Measurements from ENCODE around the gene OLFM2. TPM values are rescaled to one million over a fixed set of nuclear protein-coding genes. Genes with fewer than 3 reads are reported as not detected.
"Not testable (repeated sequence)": the region's sequence is repeated elsewhere in the genome, so short reads cannot be mapped to it uniquely, and the experiment has no call there.

OLFM2 gene
- total RNA-seq, 1 donor from 2014 or later, result 0.40 TPM

DNA sequence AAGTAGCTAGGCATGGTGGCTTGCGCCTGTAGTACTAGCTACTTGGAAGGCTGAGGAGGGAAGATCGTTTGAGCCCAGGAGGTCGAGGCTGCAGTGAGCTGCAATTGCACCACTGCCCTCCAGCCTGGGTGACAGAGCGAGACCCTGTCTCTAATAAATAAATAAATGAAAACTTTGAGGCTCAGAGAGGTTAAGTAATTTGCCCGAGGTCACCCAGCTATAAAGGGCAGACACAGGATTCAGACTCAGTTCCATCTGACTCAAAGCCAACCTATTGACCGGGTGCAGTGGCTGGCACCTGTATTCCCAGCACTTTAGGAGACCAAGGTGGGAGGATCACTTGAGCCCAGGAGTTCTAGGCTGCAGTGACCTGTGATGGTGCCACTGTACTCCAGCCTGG is 7.4 kb upstream of the OLFM2 start:
- no peak for DNase-seq (ENCODE audit: low read depth, low spot score)

DNA sequence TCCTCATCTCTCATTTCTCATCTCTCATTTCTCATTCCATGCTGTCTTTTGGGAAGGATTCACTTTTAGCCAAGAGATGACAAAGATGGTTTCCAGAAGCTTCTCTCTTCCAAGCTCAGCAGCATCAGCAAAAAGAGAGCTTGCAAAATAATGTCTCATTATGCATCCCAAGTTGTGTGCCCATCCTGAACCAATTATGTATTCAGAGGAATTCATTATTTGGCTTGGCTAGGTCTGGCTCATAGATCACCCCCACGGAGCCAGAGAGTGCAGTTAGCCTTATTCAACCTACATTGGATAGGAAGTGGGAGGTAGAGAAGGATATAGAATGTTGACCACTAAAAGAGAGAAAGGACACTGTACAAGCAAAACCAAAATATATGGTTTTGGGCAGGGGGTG is 5.4 kb upstream of the OLFM2 start:
- DNase-seq (ENCODE audit: low read depth, low spot score), result no peak

DNA sequence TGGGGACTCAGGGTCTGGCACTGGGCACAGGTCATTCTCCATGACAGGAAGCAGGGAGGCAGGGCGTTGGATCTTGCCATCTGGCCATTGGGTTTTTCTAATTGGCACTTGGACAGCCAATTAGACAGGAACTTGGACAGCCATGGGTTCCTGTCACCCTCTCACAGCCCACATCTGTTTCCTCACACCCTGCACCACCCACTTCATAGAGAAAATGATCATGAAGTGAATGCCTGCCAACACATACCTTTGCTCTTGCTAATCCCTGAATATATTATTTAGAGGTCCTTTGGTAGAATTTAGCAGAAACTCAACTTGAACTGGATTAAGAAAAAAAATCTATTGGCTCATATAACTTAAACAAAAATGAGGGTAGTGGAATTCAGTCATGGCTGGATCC is 4.9 kb upstream of the OLFM2 start:
- DNase-seq (ENCODE audit: low read depth, low spot score), result no peak

- DNase-seq (ENCODE audit: low read depth, low spot score), result no peak
Observed at GRCh38 chr19:9940778-9941177, 4.5 kb upstream of the OLFM2 start.

DNA sequence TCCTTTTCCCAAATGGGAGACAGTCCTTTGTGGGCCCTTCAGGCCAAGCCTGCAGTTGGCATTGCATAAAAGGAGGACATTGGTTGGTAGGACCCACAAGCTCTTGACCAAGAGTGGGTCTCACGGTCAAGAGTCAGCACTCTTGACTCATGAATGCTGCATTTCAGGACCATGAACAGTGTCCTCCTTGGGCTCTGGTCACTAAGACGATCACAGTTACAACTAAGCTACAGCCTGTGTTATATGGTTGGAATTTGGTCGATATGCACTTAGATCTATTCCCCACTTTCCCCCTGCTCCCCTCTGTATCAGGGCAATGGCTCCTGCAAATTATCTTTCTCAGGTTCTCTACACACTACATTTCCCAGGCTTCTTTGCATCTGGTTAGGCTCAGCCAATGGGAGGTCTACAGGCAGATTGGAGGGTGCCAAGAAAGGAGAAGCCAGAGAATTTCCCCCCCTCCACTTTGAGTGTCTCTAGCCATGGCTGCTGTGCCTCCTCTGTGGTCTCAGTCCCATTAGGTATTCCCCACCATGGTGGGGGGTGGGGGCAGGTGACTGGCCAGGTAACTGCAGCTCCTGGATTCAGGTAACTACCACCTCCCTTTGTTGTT is 3.1 kb upstream of the OLFM2 start:
- DNase-seq (ENCODE audit: low read depth, low spot score), result no peak

GRCh38 chr19:9937001-9937411 is 691 bp upstream of the OLFM2 start:
- no peak for DNase-seq (ENCODE audit: low read depth, low spot score)

- DNase-seq (ENCODE audit: low read depth, low spot score), result no peak
Observed at GRCh38 chr19:9935506-9936325, 599 bp downstream of the OLFM2 start.

DNA sequence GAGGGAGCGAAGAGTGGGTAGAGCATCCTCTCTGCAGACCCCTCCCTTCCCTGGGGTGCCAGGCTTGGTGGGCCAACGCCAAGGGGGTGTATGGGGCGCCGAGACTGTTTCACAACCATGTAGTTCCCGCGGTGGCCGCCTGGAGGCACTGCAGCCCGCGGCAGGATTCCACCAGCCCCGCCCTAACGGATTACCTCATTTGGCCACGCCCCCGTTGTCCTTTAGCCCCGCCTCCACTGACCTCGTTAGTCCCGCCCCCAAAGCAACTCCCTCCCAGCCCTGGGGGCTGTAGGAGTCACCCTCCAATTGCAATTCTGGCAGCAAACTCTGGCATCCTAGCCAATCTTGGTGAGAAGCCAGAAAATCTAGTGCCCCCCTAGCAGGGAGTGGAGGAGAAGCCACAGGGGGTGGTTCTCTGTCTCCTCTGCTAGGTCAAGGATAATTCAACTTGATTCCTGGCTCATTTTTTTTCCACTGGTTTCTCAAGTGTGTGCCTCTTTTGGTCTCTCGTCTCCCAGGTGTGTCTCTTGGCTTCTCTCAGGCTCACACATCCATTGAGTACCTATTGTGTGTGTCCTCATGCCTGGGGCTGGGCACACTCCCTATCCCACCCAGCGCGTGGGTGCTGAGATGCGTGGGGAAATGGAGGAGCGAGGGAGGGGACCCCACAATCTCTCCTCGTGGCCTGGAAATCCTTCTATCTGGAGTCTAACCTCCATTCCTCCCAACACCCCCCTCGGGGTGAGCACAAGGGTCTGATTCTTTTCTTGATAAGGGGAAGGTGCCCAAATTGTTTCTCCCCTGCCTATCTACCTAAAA is 2.0 kb downstream of the OLFM2 start:
- DNase-seq (ENCODE audit: low read depth, low spot score), result no peak

- no peak for DNase-seq (ENCODE audit: low read depth, low spot score)
Observed at GRCh38 chr19:9932835-9933234, 3.5 kb downstream of the OLFM2 start.

DNA sequence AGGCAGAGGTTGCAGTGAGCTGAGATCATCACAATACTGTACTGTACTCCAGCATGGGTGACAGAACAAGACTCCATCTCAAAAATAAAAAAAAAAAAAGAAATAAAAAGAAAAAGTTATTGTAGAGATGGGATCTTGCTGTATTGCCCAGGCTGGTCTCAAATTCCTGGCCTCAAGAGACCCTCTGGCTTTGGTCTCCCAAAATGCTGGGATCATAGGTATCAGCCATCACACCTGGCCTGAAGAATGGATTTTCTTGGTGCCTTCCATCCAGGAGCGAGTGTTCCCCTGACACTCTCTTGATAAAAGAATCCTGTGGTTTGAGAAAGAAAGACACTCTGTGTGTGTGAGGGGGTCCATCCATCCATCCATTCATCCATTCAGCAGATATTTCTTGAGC is 4.7 kb downstream of the OLFM2 start:
- DNase-seq (ENCODE audit: low read depth, low spot score), result no peak

GRCh38 chr19:9923440-9923839 is 12.9 kb downstream of the OLFM2 start:
- no peak for DNase-seq (ENCODE audit: low read depth, low spot score)

- DNase-seq (ENCODE audit: low read depth, low spot score), result not testable (repeated sequence)
Observed at GRCh38 chr19:9922782-9923379, 13.4 kb downstream of the OLFM2 start.

DNA sequence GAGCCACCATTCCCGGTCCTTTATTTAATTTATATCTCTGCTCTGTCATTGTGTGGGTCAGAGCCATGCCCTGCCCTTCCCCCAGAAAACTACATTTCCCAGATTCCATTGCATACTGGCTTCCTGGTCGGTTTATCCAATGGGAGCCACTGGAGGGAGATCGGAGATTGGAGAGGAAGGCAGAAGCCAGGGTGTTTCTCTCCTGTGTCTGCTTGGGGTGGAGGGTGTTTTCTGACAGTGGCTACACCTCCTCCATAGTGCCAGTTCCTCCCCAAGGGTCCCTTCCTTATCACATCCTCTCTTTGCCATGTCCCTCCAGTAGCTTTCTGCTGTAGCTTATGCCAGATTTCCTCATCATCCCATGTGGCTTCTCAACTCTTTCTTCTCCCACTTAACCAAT is 19.0 kb downstream of the OLFM2 start:
- no peak for DNase-seq (ENCODE audit: low read depth, low spot score)

DNA sequence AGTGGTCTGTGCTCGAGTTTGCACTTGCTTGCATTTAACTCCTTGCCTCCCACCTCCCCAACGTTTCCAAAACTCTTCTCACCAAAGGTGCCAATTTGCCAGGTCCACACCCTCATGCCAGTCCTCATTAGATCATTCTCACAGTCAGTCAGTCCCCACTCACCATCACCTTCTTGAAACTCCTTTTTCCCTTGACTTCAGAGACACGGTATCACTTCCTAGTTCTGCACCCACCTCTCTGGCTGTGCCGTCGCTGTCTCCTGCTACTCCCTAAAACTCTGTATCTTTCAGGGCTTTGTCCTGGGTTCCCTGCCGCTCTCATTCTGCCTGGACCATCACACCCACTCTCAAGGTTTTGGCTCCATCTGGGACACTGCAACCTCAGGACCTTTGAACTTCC is 19.6 kb downstream of the OLFM2 start:
- no peak for DNase-seq (ENCODE audit: low read depth, low spot score)

DNA sequence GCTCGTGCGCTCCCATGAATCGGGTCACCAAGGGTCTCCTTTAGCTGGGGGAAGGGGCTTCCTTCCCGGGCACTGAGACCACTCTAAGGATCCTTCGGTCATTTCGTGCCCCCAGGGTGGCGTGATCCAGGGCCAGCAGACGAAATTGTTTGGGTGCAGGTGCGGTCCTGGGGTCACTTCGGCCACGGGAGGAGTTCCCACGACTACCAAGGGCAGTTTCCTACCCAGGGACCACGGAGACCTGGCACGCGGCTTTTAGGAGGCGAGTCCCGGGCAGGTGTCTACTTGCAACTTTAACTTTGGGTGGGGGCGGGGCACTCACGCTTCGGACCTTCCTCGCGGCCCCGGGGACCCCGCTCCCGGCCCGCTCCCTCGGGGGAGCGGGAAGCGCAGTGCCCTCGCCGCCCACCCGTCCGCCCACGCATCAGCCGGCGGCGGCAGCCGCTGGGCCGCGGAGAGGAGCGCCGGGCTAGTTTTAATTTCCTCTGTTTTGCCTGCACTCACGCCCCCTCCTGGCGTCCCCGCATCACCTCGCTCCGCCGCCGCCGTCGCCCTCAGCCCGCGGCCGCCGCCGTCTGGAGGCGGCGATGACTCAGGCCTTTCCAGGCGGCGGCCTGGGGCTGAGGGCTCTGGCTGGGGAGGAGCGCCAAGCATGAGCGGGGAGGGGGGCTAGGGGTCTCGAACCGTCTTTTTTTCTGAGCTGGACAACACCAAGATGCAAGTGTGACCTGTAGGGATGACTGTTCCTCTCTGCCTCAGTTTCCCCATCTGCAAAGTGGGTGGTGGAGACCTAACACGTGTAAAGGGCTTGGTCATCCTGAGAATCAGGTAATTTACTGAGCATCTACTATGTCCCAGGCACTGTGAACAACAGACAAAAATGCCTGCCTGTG is 21.8 kb downstream of the OLFM2 start:
- DNase-seq (ENCODE audit: low read depth, low spot score), result peak; percentile 36

GRCh38 chr19:9914001-9914314 is 22.4 kb downstream of the OLFM2 start:
- no peak for DNase-seq (ENCODE audit: low read depth, low spot score)

DNA sequence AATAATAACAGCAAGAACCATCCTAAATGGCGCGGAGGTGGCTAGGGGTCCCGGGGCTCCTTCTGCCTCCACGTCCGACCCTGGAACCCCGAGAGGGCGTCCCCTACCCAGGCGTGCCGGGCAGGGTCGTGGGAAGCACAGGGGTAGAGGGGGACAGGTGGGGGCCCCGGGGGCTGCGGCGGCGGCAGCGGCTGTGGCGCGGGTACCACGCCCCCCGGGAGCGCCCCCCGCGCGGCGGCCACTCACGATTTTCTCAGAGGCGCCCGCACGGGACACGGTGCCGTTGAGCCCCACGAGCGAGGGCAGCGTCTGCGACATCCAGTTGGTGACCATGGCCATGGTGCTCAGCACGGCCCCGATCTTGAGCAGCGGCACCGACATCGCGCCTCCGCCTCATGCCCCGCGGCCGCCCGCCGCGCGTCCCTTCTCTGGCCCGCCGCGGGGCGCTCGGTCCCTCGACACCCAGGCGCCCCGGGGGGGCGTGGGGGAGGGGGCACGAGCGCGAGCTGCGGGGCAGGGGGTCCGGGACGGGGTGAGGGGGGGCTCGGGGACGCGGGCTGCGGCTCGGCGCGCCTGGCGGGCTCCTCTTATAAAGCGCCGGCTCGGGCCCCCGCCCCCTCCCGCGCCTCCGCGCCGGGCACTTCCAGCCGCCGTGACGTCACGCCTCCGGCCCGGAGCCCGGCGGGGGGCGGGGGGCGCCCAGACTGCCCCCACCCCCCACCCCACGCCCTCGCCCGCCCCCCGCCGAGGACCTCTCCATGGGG is 22.9 kb downstream of the OLFM2 start:
- DNase-seq (ENCODE audit: low read depth, low spot score), result no peak

DNA sequence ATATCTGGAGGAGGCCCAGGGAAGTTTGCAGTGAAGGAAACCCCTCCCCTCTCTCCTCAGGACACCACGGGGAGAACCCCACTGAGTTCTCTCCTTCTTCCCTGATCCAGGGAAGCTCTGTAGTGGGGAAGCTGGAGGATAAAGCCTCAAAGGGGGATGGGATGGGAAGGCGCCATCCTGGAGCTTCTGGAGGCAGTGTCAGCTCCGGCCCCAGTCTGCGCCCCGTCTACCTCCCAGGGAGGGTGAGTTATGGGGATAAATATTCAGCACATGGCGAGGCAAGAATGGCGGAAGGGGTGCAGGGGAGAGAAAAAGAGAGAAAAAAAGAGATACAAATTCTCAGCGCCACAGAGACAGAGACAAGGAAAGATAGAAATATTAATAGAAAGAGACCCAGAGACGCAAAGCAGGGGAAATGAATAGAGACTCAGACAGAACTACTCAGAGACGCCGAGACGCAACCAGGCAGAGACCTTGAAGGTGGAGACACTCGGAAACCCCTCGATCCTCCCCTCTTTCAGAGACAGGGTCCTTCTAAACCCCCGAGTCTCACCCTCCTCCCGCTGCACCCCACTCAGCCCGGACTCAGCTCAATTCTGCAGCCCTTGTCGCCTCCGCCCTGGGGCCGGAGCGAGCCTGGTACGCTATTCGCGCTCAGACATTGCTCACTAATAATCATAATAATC is 23.6 kb downstream of the OLFM2 start:
- DNase-seq (ENCODE audit: low read depth, low spot score), result no peak

GRCh38 chr19:9911524-9912185 is 24.7 kb downstream of the OLFM2 start:
- no peak for DNase-seq (ENCODE audit: low read depth, low spot score)

Data from pulmonary artery endothelial cell (primary cell).